ENCODE measurements around the gene TARS3.

The TARS3 gene

DNA sequence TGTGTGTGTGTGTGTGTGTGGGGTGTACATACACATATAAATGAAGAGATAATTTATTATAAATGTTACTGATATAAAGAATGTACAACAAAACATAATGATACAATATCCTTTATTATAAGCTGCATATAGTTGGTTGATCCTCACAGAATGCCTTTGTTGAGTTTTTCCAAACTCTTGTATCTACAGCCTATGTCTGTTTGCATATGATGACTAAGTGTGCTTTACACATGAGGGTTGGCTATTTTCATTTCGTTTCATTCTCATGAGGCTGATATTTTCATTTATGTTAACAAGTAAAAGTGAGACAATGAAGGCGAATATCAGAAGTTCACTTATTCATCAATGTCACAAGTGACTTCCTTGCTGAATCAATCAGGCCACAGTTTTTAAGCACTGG is 117.2 kb downstream of the TARS3 start:
- no peak for DNase-seq (ENCODE audit: low read depth in 2 of 2)

DNA sequence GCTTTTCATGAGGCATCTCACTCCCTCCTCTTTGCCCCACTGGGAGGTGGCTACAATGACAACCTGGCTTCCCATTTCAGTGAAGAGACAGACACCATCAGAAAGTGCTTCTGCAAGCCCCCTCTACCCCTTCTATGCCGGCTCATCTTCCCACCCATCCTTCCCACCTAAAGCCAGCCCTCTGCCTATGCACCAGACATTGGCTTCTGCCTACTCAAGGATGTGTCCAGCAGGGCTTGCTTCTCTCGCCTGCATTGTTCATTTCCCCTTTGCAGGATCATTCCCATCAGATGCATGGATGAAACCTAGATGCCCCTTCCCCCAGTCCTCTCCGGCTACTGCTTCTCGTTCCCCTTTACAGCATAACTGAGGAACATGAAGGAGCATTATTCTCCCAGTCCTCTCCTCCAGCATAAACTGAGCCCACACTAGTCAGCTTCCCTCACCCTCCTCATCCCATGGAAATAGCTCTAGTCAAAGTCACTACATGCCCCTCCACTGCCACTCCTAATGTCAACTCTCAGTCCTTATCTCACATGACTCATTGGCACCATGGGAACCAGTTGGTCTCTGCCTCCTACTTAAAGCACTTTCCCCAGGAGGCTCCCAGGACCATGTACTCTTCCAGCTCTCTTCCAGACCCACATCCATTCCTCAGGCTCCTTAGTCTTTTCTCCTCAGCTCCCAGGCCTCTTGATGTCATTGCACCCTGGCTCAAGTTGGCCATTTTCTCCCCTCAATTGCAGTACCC is 120.0 kb downstream of the TARS3 start:
- DNase-seq (ENCODE audit: low read depth in 2 of 2): no peak
